Endodermal cell (in vitro differentiated cells): ENCODE results near the gene NUPR1. TPM values are rescaled to one million over a fixed set of nuclear protein-coding genes. Genes with fewer than 3 reads are reported as not detected.

Source experiments
- DNase-seq: peaks from one replicate; pipeline ENCODE4 v3.0.0-alpha.2; 2017
- H3K27ac ChIP-seq: 2 replicates; pipeline ENCODE4 v1.5.1; 2013; ENCODE audit warnings: mild to moderate bottlenecking, low read depth, low read length, moderate library complexity
- H3K27me3 ChIP-seq: 2 replicates; pipeline ENCODE4 v1.6.1; 2013; ENCODE audit warnings: mild to moderate bottlenecking, low read length, moderate library complexity; ENCODE audit not compliant: insufficient read depth, control insufficient read depth, poor library complexity, severe bottlenecking
- H3K36me3 ChIP-seq: 2 replicates; pipeline ENCODE4 v1.7.0; 2013; ENCODE audit warnings: mild to moderate bottlenecking, low read length, moderate library complexity; ENCODE audit not compliant: control insufficient read depth, insufficient read depth
- H3K4me1 ChIP-seq: one replicate; pipeline ENCODE4 v1.7.0; 2013; ENCODE audit warnings: low read length; ENCODE audit not compliant: control insufficient read depth, insufficient read depth
- H3K4me3 ChIP-seq: 2 replicates; pipeline ENCODE4 v1.5.1; 2013; ENCODE audit warnings: mild to moderate bottlenecking, low read length, moderate library complexity
- H3K9ac ChIP-seq: 2 replicates; pipeline ENCODE4 v1.6.1; 2013; ENCODE audit warnings: mild to moderate bottlenecking, low read length, moderate library complexity; ENCODE audit not compliant: poor library complexity, severe bottlenecking; ENCODE audit errors: extremely low read depth
- H3K9me3 ChIP-seq: 2 replicates; pipeline ENCODE4 v1.6.1; 2013; ENCODE audit warnings: mild to moderate bottlenecking, low read length, moderate library complexity; ENCODE audit not compliant: control insufficient read depth
- H3K27ac Mint-ChIP-seq: 2 replicates; pipeline ENCODE4 v1.8.0; 2020; ENCODE audit warnings: mixed read lengths
- H3K27me3 Mint-ChIP-seq: 2 replicates; pipeline ENCODE4 v1.8.0; 2021; ENCODE audit warnings: mild to moderate bottlenecking, mixed read lengths; ENCODE audit not compliant: insufficient read depth
- H3K36me3 Mint-ChIP-seq: 2 replicates; pipeline ENCODE4 v1.8.0; 2020; ENCODE audit warnings: low read depth, mixed read lengths
- H3K4me1 Mint-ChIP-seq: 2 replicates; pipeline ENCODE4 v1.8.0; 2020; ENCODE audit warnings: mixed read lengths
- H3K4me3 Mint-ChIP-seq: 2 replicates; pipeline ENCODE4 v1.8.0; 2020; ENCODE audit warnings: mild to moderate bottlenecking, moderate library complexity, mixed read lengths
- H3K9me3 Mint-ChIP-seq: 2 replicates; pipeline ENCODE4 v1.8.0; 2020; ENCODE audit warnings: mild to moderate bottlenecking, mixed read lengths
- WGBS, 2 experiments: methylation state at CpG; one replicate each; pipeline versions ENCODE4 v1.1.5 to v1.1.7; 2013; ENCODE audit warnings: missing lambda C conversion rate in 2 of 2, mixed read lengths in 1 of 2; ENCODE audit not compliant: insufficient coverage in 1 of 2, insufficient read length in 1 of 2; 5-methylcytosine and 5-hydroxymethylcytosine counted together
- total RNA-seq, 2 donors: library from RNA; stranded (reverse); fragmentation: NEBNext Ultra II Directional in 1 of 2; extraction: Animal tissue kit (Norgen Biotek cat#: 25700) in 1 of 2; gene quantifications; 2 replicates in 1 of 2; 3 replicates in 1 of 2; pipeline ENCODE4 v1.2.1, GENCODE V29; 2021
- TF ChIP-seq, protein P1 (sequence below): fragments of 200-600 bp; sonication (generic); conservative IDR thresholded peaks from 2 replicates; pipeline ENCODE4 v1.5.0; 2021; ENCODE audit warnings: antibody characterized with exemption, mild to moderate bottlenecking

NUPR1 gene
- total RNA-seq, 2 donors from 2014 or later: not detected

DNA sequence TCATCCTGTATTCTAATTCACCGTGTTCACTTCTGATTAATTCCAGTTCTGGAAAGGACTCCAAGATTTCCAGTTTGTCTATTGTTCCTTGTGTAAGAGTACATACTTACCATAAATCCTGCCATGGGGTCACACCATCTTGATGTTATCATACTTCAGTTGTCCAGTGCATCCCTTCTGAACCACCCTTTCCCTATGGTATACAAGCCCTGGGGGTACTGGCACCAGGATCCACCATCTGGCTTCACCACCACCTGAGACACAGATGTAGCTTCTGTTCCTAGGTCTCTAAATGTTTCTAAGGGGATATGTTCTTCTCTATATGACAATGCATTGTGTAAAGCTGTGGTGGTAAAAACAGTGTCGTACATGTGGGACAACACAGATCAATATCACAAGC lies 36.2 kb upstream of the NUPR1 start:
- peaks cover 3% of the 10 kb centered on the region for H3K36me3 Mint-ChIP-seq
- Histone ChIP-seq H3K9me3 (no peaks in the 10 kb centered on the region), H3K27me3 (no peaks in the 10 kb centered on the region), H3K27ac (no peak overlapping the region), H3K36me3 (no peaks in the 10 kb centered on the region), H3K4me3 (no peak overlapping the region), H3K4me1 (no peaks in the 10 kb centered on the region), H3K9ac (no peak overlapping the region)
- H3K27me3 Mint-ChIP-seq: no peaks in the 10 kb centered on the region
- H3K27ac Mint-ChIP-seq: no peak overlapping the region
- no peak overlapping the region for H3K4me3 Mint-ChIP-seq
- peaks cover 23% of the 10 kb centered on the region for H3K4me1 Mint-ChIP-seq
- TF ChIP-seq, protein P1, sequence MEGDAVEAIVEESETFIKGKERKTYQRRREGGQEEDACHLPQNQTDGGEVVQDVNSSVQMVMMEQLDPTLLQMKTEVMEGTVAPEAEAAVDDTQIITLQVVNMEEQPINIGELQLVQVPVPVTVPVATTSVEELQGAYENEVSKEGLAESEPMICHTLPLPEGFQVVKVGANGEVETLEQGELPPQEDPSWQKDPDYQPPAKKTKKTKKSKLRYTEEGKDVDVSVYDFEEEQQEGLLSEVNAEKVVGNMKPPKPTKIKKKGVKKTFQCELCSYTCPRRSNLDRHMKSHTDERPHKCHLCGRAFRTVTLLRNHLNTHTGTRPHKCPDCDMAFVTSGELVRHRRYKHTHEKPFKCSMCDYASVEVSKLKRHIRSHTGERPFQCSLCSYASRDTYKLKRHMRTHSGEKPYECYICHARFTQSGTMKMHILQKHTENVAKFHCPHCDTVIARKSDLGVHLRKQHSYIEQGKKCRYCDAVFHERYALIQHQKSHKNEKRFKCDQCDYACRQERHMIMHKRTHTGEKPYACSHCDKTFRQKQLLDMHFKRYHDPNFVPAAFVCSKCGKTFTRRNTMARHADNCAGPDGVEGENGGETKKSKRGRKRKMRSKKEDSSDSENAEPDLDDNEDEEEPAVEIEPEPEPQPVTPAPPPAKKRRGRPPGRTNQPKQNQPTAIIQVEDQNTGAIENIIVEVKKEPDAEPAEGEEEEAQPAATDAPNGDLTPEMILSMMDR: no peak
- no peak for DNase-seq
- H3K9me3 Mint-ChIP-seq: no peaks in the 10 kb centered on the region
- WGBS, 2 experiments: 97 to 100% methylated on average over 2 of the region's 2 CpGs

DNA sequence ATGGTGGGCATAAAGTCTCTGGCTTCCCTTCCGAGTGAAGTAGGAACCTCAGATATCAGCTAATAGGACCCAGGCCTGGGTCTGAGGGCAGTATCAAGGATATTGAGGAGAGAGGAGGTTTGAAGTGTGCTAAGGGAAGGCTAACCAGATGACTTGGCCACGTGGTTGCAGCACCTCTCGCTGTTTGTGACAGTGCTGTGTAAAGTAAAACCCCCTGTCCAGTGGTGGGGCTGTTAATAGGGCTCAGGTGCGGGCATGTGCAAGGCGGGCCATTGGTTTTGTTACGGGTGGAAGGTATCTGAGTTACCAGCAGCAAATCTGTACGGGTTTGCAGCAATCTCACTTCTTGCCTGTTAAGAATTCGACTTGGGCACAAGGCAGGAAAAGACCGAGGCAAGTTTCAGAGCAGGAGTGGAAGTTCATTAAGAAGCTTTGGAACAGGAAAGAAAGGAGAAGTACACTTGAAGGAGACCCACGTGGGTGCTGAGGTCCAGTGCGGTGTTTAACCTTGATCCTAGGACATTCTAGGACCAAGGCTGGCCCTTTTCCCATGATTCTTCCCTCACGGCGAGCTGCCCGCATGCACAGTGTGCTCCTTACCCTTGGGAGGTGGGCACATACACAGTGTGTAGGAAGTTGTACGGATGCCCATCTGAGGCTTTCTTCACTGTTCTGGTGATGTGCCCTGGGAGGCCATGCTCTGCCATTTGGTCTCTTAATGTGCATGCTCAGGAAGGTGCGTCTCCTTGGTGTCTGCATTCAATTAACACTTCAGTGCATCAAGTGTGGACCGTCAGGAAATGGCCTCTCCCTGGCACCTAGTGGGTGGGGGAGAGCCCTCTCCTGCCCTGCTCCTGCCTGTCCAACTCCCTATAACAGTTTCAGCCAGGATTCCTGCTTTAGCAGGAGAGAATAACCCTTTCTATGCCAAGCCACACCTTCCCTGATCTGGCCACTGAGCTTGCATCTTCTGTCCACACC lies 35.3 kb upstream of the NUPR1 start:
- no peaks in the 10 kb centered on the region for H3K27me3 ChIP-seq
- H3K4me3 ChIP-seq: no peak overlapping the region
- no peaks in the 10 kb centered on the region for H3K4me1 ChIP-seq
- Mint-ChIP-seq H3K27ac (peak overlapping the region; percentile 9), H3K9me3 (no peaks in the 10 kb centered on the region), H3K36me3 (peaks cover 3% of the 10 kb centered on the region), H3K4me1 (peaks cover 23% of the 10 kb centered on the region), H3K27me3 (no peaks in the 10 kb centered on the region), H3K4me3 (no peak overlapping the region)
- no peak overlapping the region for H3K9ac ChIP-seq
- 84 to 86% methylated on average over 13 to 17 of the region's 17 CpGs for WGBS, 2 experiments
- no peak overlapping the region for H3K27ac ChIP-seq
- no peak for DNase-seq
- TF ChIP-seq, protein P1: no peak
- H3K36me3 ChIP-seq: no peaks in the 10 kb centered on the region
- H3K9me3 ChIP-seq: no peaks in the 10 kb centered on the region

DNA sequence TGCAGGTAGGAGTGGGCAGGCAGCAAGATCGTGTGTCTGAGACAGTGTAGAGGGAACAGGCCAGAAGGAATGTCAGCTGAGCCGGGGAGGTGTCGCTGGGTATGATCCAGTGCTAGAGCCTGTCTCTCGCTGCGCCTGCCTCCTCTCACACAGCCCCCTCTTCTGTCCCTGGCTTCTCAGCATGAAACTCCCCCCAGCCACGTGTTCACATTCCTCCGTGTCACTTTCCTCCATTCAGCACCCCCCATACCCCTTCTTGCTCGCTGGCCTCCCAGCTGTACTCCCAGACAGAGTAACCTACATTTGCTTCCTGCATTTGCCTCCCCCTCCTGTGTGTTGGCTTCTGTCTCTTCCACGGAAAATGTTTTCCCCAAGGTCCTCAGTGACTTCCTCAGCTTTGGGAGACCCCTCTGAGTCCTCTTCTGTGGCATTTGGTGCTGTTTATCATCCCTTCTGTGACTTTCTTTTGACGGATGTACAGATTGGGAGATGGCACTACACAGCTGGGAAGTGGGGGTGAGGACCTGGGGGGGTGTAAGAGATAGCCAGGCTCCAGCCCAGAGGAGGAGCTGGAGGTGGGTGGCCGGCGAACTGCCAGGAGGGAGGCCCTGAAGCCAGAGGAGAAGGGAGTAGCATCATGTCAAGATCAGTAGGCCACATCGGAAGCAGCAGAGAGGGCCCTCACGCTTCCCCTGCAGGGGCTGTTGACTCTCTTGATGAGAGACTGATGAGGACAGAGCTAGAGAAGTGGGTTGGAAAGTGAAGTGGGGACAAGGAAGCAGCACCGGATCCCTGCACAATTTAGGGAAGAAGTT lies 34.1 kb upstream of the NUPR1 start:
- 62 to 74% methylated on average over 11 to 15 of the region's 15 CpGs for WGBS, 2 experiments
- Mint-ChIP-seq H3K36me3 (peaks cover 3% of the 10 kb centered on the region), H3K4me3 (no peak overlapping the region), H3K27ac (peak overlapping the region; percentile 9), H3K4me1 (peaks cover 23% of the 10 kb centered on the region), H3K27me3 (no peaks in the 10 kb centered on the region), H3K9me3 (peaks cover 3% of the 10 kb centered on the region)
- Histone ChIP-seq H3K9ac (no peak overlapping the region), H3K36me3 (no peaks in the 10 kb centered on the region), H3K9me3 (no peaks in the 10 kb centered on the region), H3K4me3 (no peak overlapping the region), H3K27me3 (no peaks in the 10 kb centered on the region), H3K27ac (no peak overlapping the region), H3K4me1 (no peaks in the 10 kb centered on the region)
- TF ChIP-seq, protein P1: no peak
- DNase-seq: peak; percentile 60
